ENCODE measurements around the gene RIOX2. TPM values are rescaled to one million over a fixed set of nuclear protein-coding genes. Genes with fewer than 3 reads are reported as not detected.
"Not testable (repeated sequence)": the region's sequence is repeated elsewhere in the genome, so short reads cannot be mapped to it uniquely, and the experiment has no call there.

Gene RIOX2
- total RNA-seq, 1 donor from 2014 or later: 36.6 TPM

- no peak for DNase-seq (ENCODE audit: low read depth)
These were observed 57.8 kb downstream of the RIOX2 start for GRCh38 chr3:97914388-97914787.

- DNase-seq (ENCODE audit: low read depth): no peak
These were observed 60.8 kb downstream of the RIOX2 start for GRCh38 chr3:97911459-97911858.

- DNase-seq (ENCODE audit: low read depth): no peak
These were observed 61.3 kb downstream of the RIOX2 start for GRCh38 chr3:97910931-97911351.

- not testable (repeated sequence) for DNase-seq (ENCODE audit: low read depth)
These were observed 61.9 kb downstream of the RIOX2 start for GRCh38 chr3:97910236-97910831.

- DNase-seq (ENCODE audit: low read depth): not testable (repeated sequence)
These were observed 62.4 kb downstream of the RIOX2 start for GRCh38 chr3:97909830-97910229.

GRCh38 chr3:97901313-97902248 is 70.7 kb downstream of the RIOX2 start:
- no peak for DNase-seq (ENCODE audit: low read depth)

GRCh38 chr3:97899331-97899730 is 72.9 kb downstream of the RIOX2 start:
- DNase-seq (ENCODE audit: low read depth): no peak

- no peak for DNase-seq (ENCODE audit: low read depth)
These were observed 75.7 kb downstream of the RIOX2 start for GRCh38 chr3:97896547-97896946.

GRCh38 chr3:97896129-97896528 is 76.1 kb downstream of the RIOX2 start:
- no peak for DNase-seq (ENCODE audit: low read depth)

- no peak for DNase-seq (ENCODE audit: low read depth)
These were observed 77.0 kb downstream of the RIOX2 start for GRCh38 chr3:97895216-97895615.

GRCh38 chr3:97892852-97893251 is 79.4 kb downstream of the RIOX2 start:
- no peak for DNase-seq (ENCODE audit: low read depth)

Other genes with a start within 250 kb of the RIOX2 start
- gene ARL6, start 207.7 kb downstream of the RIOX2 start, total RNA-seq: 10.6 and 14.1 TPM in 2 replicates
- 8.8 and 13.5 TPM in 2 replicates for gene CRYBG3, start 150.4 kb downstream of the RIOX2 start, total RNA-seq
- gene GABRR3, start 62.9 kb upstream of the RIOX2 start, total RNA-seq: not detected in 2 replicates
- not detected in 2 replicates for gene OR5AC2, start 114.7 kb upstream of the RIOX2 start, total RNA-seq
- gene OR5H1, start 158.3 kb upstream of the RIOX2 start, total RNA-seq: not detected in 2 replicates
- not detected in 2 replicates for gene OR5H14, start 175.0 kb upstream of the RIOX2 start, total RNA-seq
- not detected in 2 replicates for gene OR5H15, start 194.3 kb upstream of the RIOX2 start, total RNA-seq